IMR-90 (cell line): Measurements from ENCODE around the gene TNFRSF11A. TPM values are rescaled to one million over a fixed set of nuclear protein-coding genes. Genes with fewer than 3 reads are reported as not detected.
A peak's percentile ranks its signal among the peaks of the same experiment; 100 is the strongest.

ENCODE experiments used
- ATAC-seq: fragments of 200-7000 bp; cut with Tn5 transposase; 2 replicates; pipeline ENCODE4 v1.9.1; 2020; ENCODE audit warnings: low read depth, mild to moderate bottlenecking, moderate library complexity
- BruUV-seq: library from RNA; stranded (reverse); fragments of 400-500 nt; replicated peaks from 2 replicates; lab custom pipeline; 2021; lab: Mats Ljungman, UMichigan
- CTCF ChIA-PET: fragments of 300-600 bp; formaldehyde crosslinking; extraction: SDS; loops from one replicate; lab custom pipeline; 2021; ENCODE audit warnings: antibody characterized with exemption; lab: Yijun Ruan, JAX
- POLR2A ChIA-PET: fragments of 300-600 bp; sonication (Branson Sonifier 250); formaldehyde crosslinking; loops from one replicate; lab custom pipeline; 2022; ENCODE audit warnings: antibody characterized with exemption; ENCODE audit not compliant: unreplicated experiment; lab: Charles Lee
- DNase-seq: peaks from one replicate; pipeline ENCODE4 v3.0.0; 2013
- H2AFZ ChIP-seq: replicated peaks from 2 replicates; pipeline ENCODE3; 2013; ENCODE audit warnings: low read length, mild to moderate bottlenecking; ENCODE audit not compliant: poor library complexity
- H2AK5ac ChIP-seq: 2 replicates; pipeline ENCODE4 v1.6.1; 2013; ENCODE audit warnings: low read depth, low read length, inconsistent platforms
- H2AK9ac ChIP-seq: replicated peaks from 2 replicates; pipeline ENCODE3; 2013; ENCODE audit warnings: mild to moderate bottlenecking, low read depth, low read length, moderate library complexity; ENCODE audit not compliant: poor library complexity
- H2BK120ac ChIP-seq: 2 replicates; pipeline ENCODE4 v1.6.1; 2013; ENCODE audit warnings: low read depth, low read length, inconsistent platforms
- H2BK15ac ChIP-seq: 3 replicates; pipeline ENCODE4 v1.6.1; 2013; ENCODE audit warnings: low read depth, low read length, inconsistent platforms
- H2BK20ac ChIP-seq: 2 replicates; pipeline ENCODE4 v1.6.1; 2013; ENCODE audit warnings: low read depth, mild to moderate bottlenecking, inconsistent platforms, low read length, moderate library complexity
- H2BK5ac ChIP-seq: 2 replicates; pipeline ENCODE4 v1.6.1; 2013; ENCODE audit warnings: mild to moderate bottlenecking, low read depth, low read length, inconsistent platforms; ENCODE audit not compliant: poor library complexity, severe bottlenecking
- H3K14ac ChIP-seq: replicated peaks from 2 replicates; pipeline ENCODE4 v1.6.1; 2013; ENCODE audit warnings: low read depth, low read length, inconsistent platforms
- H3K18ac ChIP-seq: 2 replicates; pipeline ENCODE4 v1.6.1; 2013; ENCODE audit warnings: low read depth, low read length, control low read depth
- H3K23ac ChIP-seq: 2 replicates; pipeline ENCODE4 v1.6.1; 2013; ENCODE audit warnings: low read depth, low read length, inconsistent platforms
- H3K27ac ChIP-seq: 2 replicates; pipeline ENCODE4 v1.5.1; 2013; ENCODE audit warnings: mild to moderate bottlenecking, control low read depth, low read length; ENCODE audit not compliant: insufficient read depth
- H3K27me3 ChIP-seq: 2 replicates; pipeline ENCODE4 v1.6.1; 2013; ENCODE audit warnings: low read length; ENCODE audit not compliant: control insufficient read depth, insufficient read depth
- H3K36me3 ChIP-seq: 2 replicates; pipeline ENCODE4 v1.6.1; 2013; ENCODE audit warnings: low read length, mixed read lengths; ENCODE audit not compliant: control insufficient read depth, insufficient read depth
- H3K4ac ChIP-seq: 2 replicates; pipeline ENCODE4 v1.6.1; 2013; ENCODE audit warnings: low read depth, low read length, inconsistent platforms
- H3K4me1 ChIP-seq: 2 replicates; pipeline ENCODE4 v1.6.1; 2013; ENCODE audit warnings: low read length, mixed read lengths; ENCODE audit not compliant: control insufficient read depth, insufficient read depth
- H3K4me2 ChIP-seq: 2 replicates; pipeline ENCODE4 v1.6.1; 2013; ENCODE audit warnings: low read depth, mild to moderate bottlenecking, control low read depth, low read length, moderate library complexity
- H3K4me3 ChIP-seq: 2 replicates; pipeline ENCODE4 v1.5.1; 2013; ENCODE audit warnings: low read depth, mild to moderate bottlenecking, control low read depth, low read length, moderate library complexity; ENCODE audit not compliant: insufficient read depth
- H3K56ac ChIP-seq: 2 replicates; pipeline ENCODE4 v1.6.1; 2013; ENCODE audit warnings: low read length, inconsistent platforms; ENCODE audit not compliant: insufficient read depth; ENCODE audit errors: extremely low read depth
- H3K79me1 ChIP-seq, 2 experiments: 2 replicates each; pipeline ENCODE4 v1.6.1; 2013; ENCODE audit warnings: low read length in 2 of 2, inconsistent platforms in 1 of 2, low read depth in 1 of 2
- H3K9ac ChIP-seq: 2 replicates; pipeline ENCODE4 v1.6.1; 2013; ENCODE audit warnings: low read depth, low read length, control low read depth
- H3K9me1 ChIP-seq: 2 replicates; pipeline ENCODE4 v1.6.1; 2013; ENCODE audit warnings: low read length, inconsistent platforms; ENCODE audit not compliant: insufficient read depth
- H3K9me3 ChIP-seq: 2 replicates; pipeline ENCODE4 v1.6.1; 2013; ENCODE audit warnings: low read length; ENCODE audit not compliant: control insufficient read depth, insufficient read depth
- H4K20me1 ChIP-seq: 2 replicates; pipeline ENCODE4 v1.6.1; 2013; ENCODE audit warnings: low read length, inconsistent platforms; ENCODE audit not compliant: insufficient read depth
- H4K5ac ChIP-seq: 2 replicates; pipeline ENCODE4 v1.6.1; 2013; ENCODE audit warnings: mild to moderate bottlenecking, low read depth, low read length, control low read depth
- H4K8ac ChIP-seq, 2 experiments: 2 replicates each; pipeline ENCODE4 v1.6.1; 2013; ENCODE audit warnings: low read depth in 2 of 2, low read length in 2 of 2, control low read depth in 1 of 2, inconsistent platforms in 1 of 2
- H4K91ac ChIP-seq: 2 replicates; pipeline ENCODE4 v1.6.1; 2013; ENCODE audit warnings: low read depth, low read length, inconsistent platforms; ENCODE audit not compliant: insufficient read depth
- BHLHE40 ChIP-seq: fragments of 150-350 bp; IDR thresholded peaks from 2 replicates; pipeline ENCODE4 v1.6.1; 2016; ENCODE audit warnings: mild to moderate bottlenecking, low read depth, low read length
- CEBPB ChIP-seq: IDR thresholded peaks from 2 replicates; pipeline ENCODE4 v1.6.1; 2012; ENCODE audit warnings: low read depth, low read length, improper control_type of control experiment
- CHD1 ChIP-seq: IDR thresholded peaks from 2 replicates; pipeline ENCODE4 v1.6.1; 2012; ENCODE audit warnings: low read depth, low read length, improper control_type of control experiment
- ELK1 ChIP-seq: fragments of 150-350 bp; IDR thresholded peaks from 2 replicates; pipeline ENCODE4 v1.6.1; 2016; ENCODE audit warnings: low read depth, mild to moderate bottlenecking, low read length, moderate library complexity, borderline replicate concordance
- FOS ChIP-seq: fragments of 150-350 bp; IDR thresholded peaks from 2 replicates; pipeline ENCODE4 v1.6.1; 2016; ENCODE audit warnings: low read depth, low read length
- NFE2L2 ChIP-seq: fragments of 150-350 bp; IDR thresholded peaks from 2 replicates; pipeline ENCODE4 v1.6.1; 2016; ENCODE audit warnings: low read depth, mild to moderate bottlenecking, low read length
- RCOR1 ChIP-seq: IDR thresholded peaks from 2 replicates; pipeline ENCODE4 v1.6.1; 2012; ENCODE audit warnings: mild to moderate bottlenecking, low read length, improper control_type of control experiment; ENCODE audit not compliant: insufficient replicate concordance
- RFX5 ChIP-seq: IDR thresholded peaks from 2 replicates; pipeline ENCODE4 v1.8.0; 2012; ENCODE audit warnings: low read depth, mild to moderate bottlenecking, low read length, moderate library complexity
- SMC3 ChIP-seq: fragments of 150-350 bp; IDR thresholded peaks from 2 replicates; pipeline ENCODE4 v1.6.1; 2016; ENCODE audit warnings: low read depth, mild to moderate bottlenecking, antibody characterized with exemption, low read length, moderate library complexity
- WGBS, 2 experiments: methylation state at CpG; one replicate each; pipeline versions ENCODE4 v1.1.5 to v1.1.7; 2013; ENCODE audit warnings: missing lambda C conversion rate in 2 of 2; ENCODE audit not compliant: insufficient read length in 1 of 2; ENCODE audit errors: extremely low coverage in 2 of 2; 5-methylcytosine and 5-hydroxymethylcytosine counted together
- dilution Hi-C: fragments of 300-500 bp; cut with HindIII; formaldehyde crosslinking; loops from one replicate; pipeline ENCODE4 v1.14.3; 2018; ENCODE audit warnings: low sequenced_read_pairs; ENCODE audit not compliant: unreplicated experiment
- in situ Hi-C: fragments of 300-500 bp; cut with MboI; formaldehyde crosslinking; loops from 3 replicates; pipeline ENCODE4 v1.14.3; 2019; ENCODE audit warnings: low sequenced_read_pairs, inconsistent platforms, mixed read lengths
- intact Hi-C: fragments of 100-400 bp; cut with micrococcal nuclease; formaldehyde crosslinking; loops from 2 replicates; pipeline ENCODE4 v1.10.0; 2022
- polyA plus RNA-seq, 3 experiments: library from polyadenylated mRNA; depleted of rRNA; stranded (reverse); fragments of >200 nt; gene quantifications; 2 replicates each; pipeline ENCODE4 v1.2.3, GENCODE V29; 2012; ENCODE audit warnings: low replicate concordance in 1 of 3
- total RNA-seq: library from RNA; depleted of rRNA; stranded (reverse); fragments of >200 nt; gene quantifications from 2 replicates; pipeline ENCODE4 v1.2.3, GENCODE V29; 2012

TNFRSF11A gene
- total and polyA plus RNA-seq, 2 of the 4 experiments (the other 2 are of a cell fraction) = under 0.01 TPM; not detected in 1

- WGBS, 2 experiments = no CpG with 5 or more reads among the region's 6 CpGs
- POLR2A ChIA-PET = no interaction called here
- CTCF ChIA-PET = interaction anchor here (1.1 to 1.7 kb wide), 2 partner anchors 11 to 13 kb away, joined by 3 to 5 read pairs; no protein-coding TSS in a partner anchor
- no peak overlapping the region for H3K14ac ChIP-seq
- H2BK5ac ChIP-seq = no peak overlapping the region
- H2BK15ac ChIP-seq = no peak overlapping the region
- no peak overlapping the region for H3K9ac ChIP-seq
- intact Hi-C loops = no loop called here
- in situ Hi-C loops = no loop called here
- H3K36me3 ChIP-seq = no peaks in the 10 kb centered on the region
- TF ChIP-seq RCOR1 (no peak), BHLHE40 (no peak), RFX5 (no peak), CEBPB (no peak), ELK1 (no peak), NFE2L2 (no peak), SMC3 (no peak), FOS (no peak), CHD1 (no peak)
- BruUV-seq = no TSS peak
- H3K4me1 ChIP-seq = peaks cover 16% of the 10 kb centered on the region
- H3K4me3 ChIP-seq = no peak overlapping the region
- H3K56ac ChIP-seq = no peak overlapping the region
- H3K79me1 ChIP-seq = no peaks in the 10 kb centered on the region
- H3K27me3 ChIP-seq = peaks cover 64% of the 10 kb centered on the region
- H4K20me1 ChIP-seq = peaks cover 4% of the 10 kb centered on the region; the same call in 1 of the 2 replicates
- H3K27ac ChIP-seq = no peak overlapping the region
- dilution Hi-C loops = no loop called here
- no peak overlapping the region for H2AK9ac ChIP-seq
- H4K8ac ChIP-seq = no peak overlapping the region
- no peak overlapping the region for H4K91ac ChIP-seq
- H3K9me3 ChIP-seq = no peaks in the 10 kb centered on the region
- no peak overlapping the region for H2AFZ ChIP-seq
- no peak overlapping the region for H2AK5ac ChIP-seq
- H3K4ac ChIP-seq = no peak overlapping the region
- no peak overlapping the region for H3K18ac ChIP-seq
- no peaks in the 10 kb centered on the region for H3K9me1 ChIP-seq
- ATAC-seq = no peak; the same call in 1 of the 2 replicates
- H3K23ac ChIP-seq = no peak overlapping the region
- H2BK120ac ChIP-seq = no peak overlapping the region
- peak overlapping the region; percentile 34 for H3K4me2 ChIP-seq
- H4K5ac ChIP-seq = no peak overlapping the region
- no peak overlapping the region for H2BK20ac ChIP-seq
- DNase-seq = no peak
Measured at GRCh38 chr18:62328586-62329525, 3.7 kb downstream of the TNFRSF11A start.
